Astrocyte (in vitro differentiated cells and primary cell): ENCODE data around the gene CALHM4.

ENCODE experiments used
- EZH2 ChIP-seq: IDR thresholded peaks from 2 replicates; pipeline ENCODE4 v1.6.1; 2012; ENCODE audit warnings: mild to moderate bottlenecking, low read length, inconsistent platforms; ENCODE audit not compliant: insufficient read depth
- TF ChIP-seq, protein P1 (sequence below): IDR thresholded peaks from 2 replicates; pipeline ENCODE4 v1.5.1; 2011; ENCODE audit warnings: low read depth, mild to moderate bottlenecking, inconsistent platforms, low read length, moderate library complexity; ENCODE audit not compliant: insufficient read depth

DNA sequence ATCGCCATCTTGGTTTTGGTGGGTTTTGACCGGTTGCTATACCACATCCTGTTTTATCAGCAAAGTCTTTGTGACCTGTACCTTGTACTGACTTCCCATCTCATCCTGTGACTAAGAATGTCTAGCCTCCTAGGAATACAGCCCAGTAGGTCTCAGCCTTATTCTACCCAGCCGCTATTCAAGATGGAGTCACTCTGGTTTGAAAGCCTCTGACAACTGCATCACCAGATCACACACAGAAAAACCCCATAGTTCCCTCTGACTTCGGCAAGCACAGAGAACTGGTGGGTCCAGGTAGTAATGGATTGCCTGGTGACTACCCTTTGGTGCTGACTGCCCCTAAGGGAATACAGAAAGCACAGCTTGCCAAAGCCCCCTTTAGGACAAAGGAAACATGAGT is 52.4 kb downstream of the CALHM4 start:
- TF ChIP-seq, protein P1, sequence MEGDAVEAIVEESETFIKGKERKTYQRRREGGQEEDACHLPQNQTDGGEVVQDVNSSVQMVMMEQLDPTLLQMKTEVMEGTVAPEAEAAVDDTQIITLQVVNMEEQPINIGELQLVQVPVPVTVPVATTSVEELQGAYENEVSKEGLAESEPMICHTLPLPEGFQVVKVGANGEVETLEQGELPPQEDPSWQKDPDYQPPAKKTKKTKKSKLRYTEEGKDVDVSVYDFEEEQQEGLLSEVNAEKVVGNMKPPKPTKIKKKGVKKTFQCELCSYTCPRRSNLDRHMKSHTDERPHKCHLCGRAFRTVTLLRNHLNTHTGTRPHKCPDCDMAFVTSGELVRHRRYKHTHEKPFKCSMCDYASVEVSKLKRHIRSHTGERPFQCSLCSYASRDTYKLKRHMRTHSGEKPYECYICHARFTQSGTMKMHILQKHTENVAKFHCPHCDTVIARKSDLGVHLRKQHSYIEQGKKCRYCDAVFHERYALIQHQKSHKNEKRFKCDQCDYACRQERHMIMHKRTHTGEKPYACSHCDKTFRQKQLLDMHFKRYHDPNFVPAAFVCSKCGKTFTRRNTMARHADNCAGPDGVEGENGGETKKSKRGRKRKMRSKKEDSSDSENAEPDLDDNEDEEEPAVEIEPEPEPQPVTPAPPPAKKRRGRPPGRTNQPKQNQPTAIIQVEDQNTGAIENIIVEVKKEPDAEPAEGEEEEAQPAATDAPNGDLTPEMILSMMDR: no peak
- TF ChIP-seq EZH2: no peak
